ENCODE results near the gene AJAP1. TPM values are rescaled to one million over a fixed set of nuclear protein-coding genes. Genes with fewer than 3 reads are reported as not detected.

AJAP1 gene
- total and polyA plus RNA-seq, 2 donors (not counting 1 experiment from before 2014, with no cell fraction given): 0.01 TPM; not detected in 1

DNA sequence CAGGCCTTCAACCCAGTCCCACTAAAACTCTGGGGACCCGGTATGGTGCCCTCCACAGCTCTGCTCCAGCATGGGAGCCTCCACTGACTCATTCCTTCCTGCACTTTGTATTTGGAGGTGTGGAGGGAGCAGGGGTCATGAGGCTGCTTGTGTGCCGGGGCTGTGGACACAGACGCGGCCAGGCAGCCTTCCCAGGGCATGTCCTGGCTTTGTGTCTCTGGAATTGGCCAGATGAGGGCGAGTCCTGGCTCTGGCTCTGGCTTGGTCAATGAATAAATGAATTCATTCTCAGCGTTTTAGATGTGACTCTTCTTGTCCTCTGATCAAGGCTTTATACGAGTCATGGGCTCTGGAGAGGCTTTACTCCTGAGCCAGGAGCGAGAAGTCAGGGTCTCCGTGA is 19.1 kb downstream of the AJAP1 start:
- TF ChIP-seq EZH2 (IDR thresholded peaks at IDR 0.05; ENCODE audit: low read length, missing control alignments) (no peak), CTCF (conservative IDR thresholded peaks at IDR 0.05 in 1 of 2, IDR thresholded peaks at IDR 0.05 in 1 of 2; ENCODE audit: low read depth in 1 of 2, low read length in 2 of 2) (no peak)
- H3K9me3 ChIP-seq (ENCODE audit: control insufficient read depth, insufficient read depth, low read depth, low read length): no peaks in the 10 kb centered on the region
- H3K4me2 ChIP-seq (ENCODE audit: extremely low read depth, insufficient read depth, low read length): no peak overlapping the region

DNA sequence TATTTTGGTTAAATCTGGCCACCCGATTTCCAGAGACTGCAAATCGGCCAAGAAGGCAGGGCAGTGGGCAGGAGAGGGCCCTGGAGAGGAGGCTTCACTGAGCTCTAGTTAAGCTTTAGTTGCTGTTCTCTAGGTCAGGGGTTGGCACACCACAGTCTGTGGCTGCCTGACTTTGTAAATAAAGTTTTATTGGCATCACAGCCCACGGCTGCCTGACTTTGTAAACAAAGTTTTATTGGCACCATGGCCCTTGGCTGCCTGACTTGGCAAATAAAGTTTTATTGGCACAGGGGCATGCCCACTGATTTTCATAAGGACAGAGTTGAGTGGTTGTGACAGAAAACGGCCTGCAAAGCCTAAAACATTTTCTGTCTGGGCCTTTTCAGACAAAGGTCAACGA is 19.7 kb downstream of the AJAP1 start:
- H3K36me3 ChIP-seq (ENCODE audit: control insufficient read depth, insufficient read depth, low read length): no peaks in the 10 kb centered on the region
- DNase-seq (ENCODE audit: low read depth in 2 of 2): no peak
- H3K4me3 ChIP-seq (replicated peaks in 1 of 4; ENCODE audit: control extremely low read depth in 1 of 4, insufficient read depth in 1 of 4, low read depth in 3 of 4, low read length in 4 of 4): no peak overlapping the region
- H4K20me1 ChIP-seq (ENCODE audit: control insufficient read depth, extremely low read depth, insufficient read depth, low read length): no peaks in the 10 kb centered on the region
- no peaks in the 10 kb centered on the region for H3K79me2 ChIP-seq (ENCODE audit: control insufficient read depth, insufficient read depth, low read length)
- H3K27ac ChIP-seq (ENCODE audit: insufficient read depth, low read length): no peak overlapping the region
- no peak for TF ChIP-seq EZH2 (IDR thresholded peaks at IDR 0.05; ENCODE audit: low read length, missing control alignments)
- no peak for TF ChIP-seq CTCF (conservative IDR thresholded peaks at IDR 0.05 in 1 of 2, IDR thresholded peaks at IDR 0.05 in 1 of 2; ENCODE audit: low read depth in 1 of 2, low read length in 2 of 2)
- H3K27me3 ChIP-seq (ENCODE audit: control insufficient read depth, insufficient read depth, low read length): no peaks in the 10 kb centered on the region
- no peaks in the 10 kb centered on the region for H3K9me3 ChIP-seq (ENCODE audit: control insufficient read depth, insufficient read depth, low read depth, low read length)
- no peak overlapping the region for H3K9ac ChIP-seq (ENCODE audit: insufficient read depth, low read length)
- no peak overlapping the region for H3K4me2 ChIP-seq (ENCODE audit: extremely low read depth, insufficient read depth, low read length)
- H3K4me1 ChIP-seq (ENCODE audit: control insufficient read depth, extremely low read depth, insufficient read depth, low read length): no peaks in the 10 kb centered on the region
- H2AFZ ChIP-seq (ENCODE audit: low read length): no peak overlapping the region

More for the DNA sequence above, 19.1 kb downstream of the AJAP1 start:
- H3K4me1 ChIP-seq (ENCODE audit: control insufficient read depth, extremely low read depth, insufficient read depth, low read length): no peaks in the 10 kb centered on the region
- H3K27ac ChIP-seq (ENCODE audit: insufficient read depth, low read length): no peak overlapping the region
- H3K79me2 ChIP-seq (ENCODE audit: control insufficient read depth, insufficient read depth, low read length): no peaks in the 10 kb centered on the region
- H3K27me3 ChIP-seq (ENCODE audit: control insufficient read depth, insufficient read depth, low read length): no peaks in the 10 kb centered on the region
- no peaks in the 10 kb centered on the region for H4K20me1 ChIP-seq (ENCODE audit: control insufficient read depth, extremely low read depth, insufficient read depth, low read length)
- no peak for DNase-seq (ENCODE audit: low read depth in 2 of 2)
- H3K36me3 ChIP-seq (ENCODE audit: control insufficient read depth, insufficient read depth, low read length): no peaks in the 10 kb centered on the region
- H3K9ac ChIP-seq (ENCODE audit: insufficient read depth, low read length): no peak overlapping the region
- no peak overlapping the region for H3K4me3 ChIP-seq (replicated peaks in 1 of 4; ENCODE audit: control extremely low read depth in 1 of 4, insufficient read depth in 1 of 4, low read depth in 3 of 4, low read length in 4 of 4)
- no peak overlapping the region for H2AFZ ChIP-seq (ENCODE audit: low read length)

DNA sequence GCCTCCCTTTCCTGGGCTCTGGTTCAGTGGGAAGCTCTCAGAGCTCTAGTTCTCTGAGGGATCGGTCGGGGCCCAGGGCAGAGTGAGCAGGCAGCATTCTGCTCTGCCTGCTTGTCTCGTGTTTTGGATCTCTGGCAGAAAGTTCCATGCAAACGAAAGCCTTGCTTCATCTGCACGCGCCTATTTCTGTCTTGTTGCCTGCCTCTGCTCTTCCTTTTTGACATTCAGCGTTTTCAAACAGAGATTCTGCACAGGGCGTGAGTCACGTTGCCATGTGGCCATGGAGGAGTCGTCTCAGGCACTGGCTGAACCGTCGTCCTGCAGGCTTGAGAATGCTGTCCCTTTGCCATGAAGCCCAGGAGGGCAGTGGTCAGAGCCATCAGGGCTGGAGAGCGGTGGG is 20.3 kb downstream of the AJAP1 start:
- no peak overlapping the region for H3K4me3 ChIP-seq (replicated peaks in 1 of 4; ENCODE audit: control extremely low read depth in 1 of 4, insufficient read depth in 1 of 4, low read depth in 3 of 4, low read length in 4 of 4)
- no peak overlapping the region for H3K9ac ChIP-seq (ENCODE audit: insufficient read depth, low read length)
- no peaks in the 10 kb centered on the region for H3K36me3 ChIP-seq (ENCODE audit: control insufficient read depth, insufficient read depth, low read length)
- H3K79me2 ChIP-seq (ENCODE audit: control insufficient read depth, insufficient read depth, low read length): no peaks in the 10 kb centered on the region
- H3K4me1 ChIP-seq (ENCODE audit: control insufficient read depth, extremely low read depth, insufficient read depth, low read length): no peaks in the 10 kb centered on the region
- no peaks in the 10 kb centered on the region for H3K9me3 ChIP-seq (ENCODE audit: control insufficient read depth, insufficient read depth, low read depth, low read length)
- no peak overlapping the region for H3K27ac ChIP-seq (ENCODE audit: insufficient read depth, low read length)
- no peaks in the 10 kb centered on the region for H3K27me3 ChIP-seq (ENCODE audit: control insufficient read depth, insufficient read depth, low read length)
- no peaks in the 10 kb centered on the region for H4K20me1 ChIP-seq (ENCODE audit: control insufficient read depth, extremely low read depth, insufficient read depth, low read length)
- DNase-seq (ENCODE audit: low read depth in 2 of 2): no peak
- no peak overlapping the region for H3K4me2 ChIP-seq (ENCODE audit: extremely low read depth, insufficient read depth, low read length)
- H2AFZ ChIP-seq (ENCODE audit: low read length): no peak overlapping the region
- TF ChIP-seq CTCF (conservative IDR thresholded peaks at IDR 0.05 in 1 of 2, IDR thresholded peaks at IDR 0.05 in 1 of 2; ENCODE audit: low read depth in 1 of 2, low read length in 2 of 2) (no peak), EZH2 (IDR thresholded peaks at IDR 0.05; ENCODE audit: low read length, missing control alignments) (no peak)

Measured in fibroblast of lung (primary cell).